HG02610 (cell line): Measurements from ENCODE around the gene HPCA.

Experiments
- ATAC-seq: cut with Tn5 transposase; IDR thresholded peaks from one replicate; pipeline ENCODE4 v1.9.1; 2021; ENCODE audit warnings: mild to moderate bottlenecking, moderate library complexity; ENCODE audit not compliant: unreplicated experiment

Gene HPCA

DNA sequence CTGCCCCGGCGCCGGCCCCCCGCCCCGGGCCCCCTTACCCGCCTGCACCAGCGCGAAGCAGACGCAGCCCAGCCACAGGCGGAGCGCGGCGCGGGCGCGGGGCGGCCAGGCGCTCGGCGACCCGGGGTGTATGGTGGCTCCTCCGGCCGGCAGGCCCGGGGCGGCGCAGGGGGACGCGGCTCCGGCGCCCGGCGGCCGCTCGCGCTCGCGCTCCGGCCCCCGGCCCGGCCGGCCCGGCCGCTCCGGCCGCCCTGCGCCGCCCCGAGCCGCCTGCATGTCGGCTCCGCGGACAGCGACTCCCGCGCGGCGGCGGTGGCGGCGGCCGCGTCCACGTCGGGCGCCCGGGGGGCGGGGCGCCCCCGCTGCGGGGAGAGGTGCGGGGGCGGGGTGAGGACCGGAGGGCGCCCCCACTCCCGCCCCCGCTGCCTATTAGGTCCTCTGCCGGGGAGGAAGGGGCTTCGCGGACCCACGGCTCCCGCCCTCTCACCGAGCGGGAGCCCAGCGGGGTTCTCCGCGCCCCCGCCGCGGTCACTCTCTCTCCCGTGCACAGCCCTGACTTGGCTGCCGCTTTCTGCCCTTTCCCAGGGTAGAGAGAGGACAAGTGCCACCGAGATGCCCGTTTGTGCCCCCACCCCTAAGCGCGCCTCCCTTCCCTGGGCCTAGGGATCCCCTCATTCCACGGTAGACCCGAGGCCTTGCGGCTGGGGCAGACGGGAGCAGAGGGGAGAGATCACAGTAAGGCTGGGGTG lies 15.5 kb upstream of the HPCA start, which contains the start of gene FNDC5:
TSS of gene FNDC5 (minus strand) at position 298 of the 749 bp plus-strand sequence.
- ATAC-seq: no peak

DNA sequence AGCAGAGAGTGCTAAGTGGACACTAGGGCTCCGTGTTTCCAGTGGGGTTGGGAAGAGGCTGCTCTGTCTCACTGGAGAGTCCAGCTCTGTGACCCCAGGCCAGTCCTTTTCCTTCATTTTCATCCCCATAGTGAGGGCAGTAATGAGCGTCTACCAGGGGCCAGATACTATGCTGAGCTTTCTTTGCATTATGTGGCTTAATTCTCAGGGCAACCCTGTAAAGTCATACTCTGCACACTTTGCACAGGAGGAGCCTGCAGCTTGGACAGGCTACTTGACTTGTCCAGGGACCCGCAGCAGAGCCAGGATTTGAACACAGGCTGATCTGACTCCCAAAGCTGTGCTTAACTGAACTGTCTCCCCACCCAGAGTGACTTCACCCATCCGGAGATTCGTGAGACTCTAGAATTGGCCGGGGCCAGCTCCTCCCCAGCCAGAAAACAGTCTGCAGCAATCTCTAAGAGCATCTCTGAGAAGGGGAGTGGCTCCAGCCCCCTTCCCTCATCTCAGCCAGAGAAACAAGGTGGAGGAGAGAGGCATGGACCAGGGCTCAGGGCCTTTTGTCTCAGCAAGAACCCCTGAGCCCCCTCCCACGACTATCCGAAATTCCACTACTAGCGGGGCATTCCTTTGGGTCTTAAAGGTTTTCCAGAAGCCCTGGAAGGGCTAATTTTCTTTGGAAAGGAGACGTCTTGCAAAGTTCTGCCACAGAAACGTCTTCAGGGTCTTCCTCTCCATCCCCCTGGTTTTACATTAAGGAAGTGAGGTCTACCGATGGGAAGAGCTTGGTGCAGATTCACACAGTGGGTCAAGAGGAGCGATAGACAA lies 14.7 kb upstream of the HPCA start:
- no peak for ATAC-seq

DNA sequence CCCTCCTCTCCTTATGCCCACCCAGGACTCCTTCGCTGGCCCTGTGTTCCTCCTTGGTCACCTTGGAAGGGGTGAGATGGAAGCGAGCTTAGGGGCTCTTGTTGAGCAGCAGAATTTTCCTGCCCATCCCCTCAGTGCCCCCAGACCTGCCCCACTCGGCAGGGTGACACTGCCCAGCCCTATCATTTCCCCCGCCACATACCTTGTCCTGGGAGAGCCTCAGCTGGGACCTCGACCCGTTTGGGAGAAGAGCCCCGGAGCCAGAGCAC lies 14.2 kb upstream of the HPCA start:
- no peak for ATAC-seq

DNA sequence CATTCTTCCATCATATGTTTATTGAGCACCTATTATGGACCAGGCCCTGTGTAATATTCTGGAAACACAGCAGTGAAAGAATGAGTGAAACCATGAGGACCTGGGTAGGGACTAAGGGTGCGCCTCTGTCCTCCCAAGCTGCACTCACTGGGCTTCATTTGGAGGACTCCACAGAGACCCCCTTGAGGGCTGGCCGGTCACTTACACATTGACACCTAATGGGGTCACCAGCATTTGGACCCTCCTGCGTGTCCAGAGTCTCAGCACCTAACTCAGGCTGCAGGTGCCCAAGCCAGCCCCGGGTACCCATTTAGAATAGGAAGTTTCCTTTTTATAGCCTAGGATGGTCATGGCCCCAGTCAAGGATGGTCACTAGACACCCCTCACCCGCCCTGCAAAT lies 12.8 kb upstream of the HPCA start:
- no peak for ATAC-seq

DNA sequence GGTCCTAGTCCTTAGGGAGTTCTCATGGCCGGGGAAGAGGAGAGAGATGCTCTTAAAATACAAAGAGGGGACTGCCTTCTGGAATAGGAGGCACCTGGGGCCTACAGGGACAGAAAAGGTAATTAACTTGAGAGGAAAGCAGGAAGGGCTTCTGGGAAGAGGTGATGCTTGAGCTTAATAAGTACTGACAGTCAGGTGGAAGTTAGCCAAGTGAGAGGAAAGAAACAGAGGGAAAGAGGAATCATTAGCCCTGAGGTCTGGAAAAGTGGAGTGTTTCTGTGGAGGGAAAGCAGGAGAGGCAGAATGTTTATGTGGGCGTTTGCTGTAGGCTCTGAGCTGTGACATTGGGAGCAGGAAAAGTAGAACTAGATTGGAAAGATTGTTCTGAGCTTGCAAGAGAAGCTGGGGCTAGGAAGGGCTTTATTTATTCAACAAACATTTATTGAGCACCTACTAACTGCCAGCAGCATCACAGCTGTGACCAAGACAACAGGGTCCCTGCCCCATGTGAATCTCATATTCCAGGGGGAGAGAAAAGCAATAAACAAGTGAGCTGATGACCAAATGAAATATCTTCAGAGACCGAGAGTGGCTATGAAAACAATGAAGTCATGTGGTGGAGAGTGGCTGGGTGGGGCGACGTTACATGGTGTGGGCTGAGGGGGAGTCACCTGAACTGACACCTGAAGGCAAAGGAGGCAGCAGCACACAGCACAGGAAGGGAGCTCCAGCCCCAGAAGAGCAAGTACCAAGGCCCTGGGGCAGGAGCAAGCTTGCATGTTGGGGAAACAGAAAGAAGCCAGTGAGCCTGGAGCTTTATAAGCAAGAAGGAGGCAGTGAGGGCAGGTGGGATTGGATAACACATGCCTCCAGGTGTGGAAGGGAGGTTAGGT lies 11.2 kb upstream of the HPCA start:
- ATAC-seq: no peak

DNA sequence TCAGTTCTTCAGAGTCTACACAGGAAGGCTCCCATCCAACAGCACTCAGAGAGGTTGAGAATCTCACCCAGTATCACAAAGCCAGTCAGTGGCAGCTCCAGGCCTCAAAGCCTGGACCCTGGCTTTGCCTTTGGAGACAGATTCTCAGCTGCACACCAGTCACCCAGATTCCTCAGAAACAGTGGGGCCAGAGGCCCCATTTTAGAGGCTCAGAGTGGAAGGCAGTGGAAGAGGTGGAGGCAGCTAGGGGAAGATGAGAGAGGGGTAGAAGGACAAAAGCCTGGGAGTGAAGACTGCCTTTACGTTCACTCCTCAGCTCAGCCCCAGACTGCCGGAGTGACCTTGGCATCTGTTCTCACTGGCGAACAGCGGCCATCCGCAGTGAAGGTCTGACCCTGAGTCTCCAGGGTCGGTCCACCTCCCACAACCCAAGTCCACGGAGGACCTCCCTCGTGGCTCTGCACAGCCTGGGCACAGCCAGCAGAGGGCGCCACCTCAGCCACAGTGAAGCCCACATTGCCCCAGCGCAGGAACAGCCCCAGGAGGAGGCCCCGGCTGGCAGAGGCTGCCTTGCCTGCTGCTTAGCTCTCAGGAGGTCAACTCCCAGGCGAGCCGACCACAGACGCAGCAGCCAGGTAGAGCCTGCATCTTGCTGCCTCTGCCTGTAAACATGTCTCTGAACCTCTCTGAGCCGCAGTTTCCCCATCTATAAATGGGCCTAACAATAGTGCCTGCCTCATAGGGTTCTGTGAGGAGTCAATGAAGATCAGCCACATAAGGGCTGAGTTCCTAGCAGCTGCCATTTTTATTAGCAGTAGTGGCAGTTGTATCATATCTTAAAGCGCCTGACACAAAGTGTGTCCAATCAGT lies 9.7 kb upstream of the HPCA start:
- no peak for ATAC-seq

DNA sequence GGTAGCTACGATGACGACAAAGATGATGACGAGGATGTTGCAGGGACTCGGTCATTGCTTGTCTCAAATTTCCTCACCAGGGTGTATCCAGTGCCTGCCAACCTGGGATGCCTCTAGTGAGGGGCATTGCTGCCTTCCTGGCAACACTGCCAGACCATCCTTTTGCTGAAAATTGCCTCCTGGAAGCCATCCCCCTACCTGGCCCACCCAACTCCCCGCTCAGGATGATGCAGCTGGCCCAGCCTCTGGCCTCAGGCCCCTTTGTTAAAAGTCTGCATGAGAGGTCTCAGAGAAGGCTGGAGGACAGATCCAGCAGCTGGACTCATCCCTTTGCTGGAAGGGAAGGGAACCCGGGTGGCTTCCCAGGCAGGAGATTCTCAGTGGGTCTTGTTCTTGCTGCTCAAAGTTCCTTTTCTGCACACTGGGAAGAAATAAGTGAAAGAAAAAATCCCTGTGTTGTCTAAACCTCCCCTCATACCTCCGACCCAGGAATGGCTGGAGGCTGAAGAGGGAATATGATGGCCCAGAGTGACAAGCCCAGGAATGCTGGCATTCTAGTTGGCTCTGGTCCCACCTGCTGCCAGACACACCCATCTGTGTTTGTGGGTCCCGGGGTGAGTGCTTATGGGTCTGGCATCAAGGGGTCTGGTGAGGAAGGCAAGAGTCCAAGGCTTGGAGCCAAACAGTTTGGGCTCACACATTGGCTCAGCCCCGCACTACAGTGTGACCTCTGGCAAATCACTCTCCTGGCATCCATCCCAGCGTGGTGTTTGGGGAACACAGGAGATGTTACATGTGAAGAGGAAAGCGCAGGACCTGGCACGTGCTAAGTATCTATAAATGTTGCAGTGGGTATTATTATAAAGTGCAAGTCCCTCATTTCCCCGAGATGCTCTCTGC lies 8.8 kb upstream of the HPCA start:
- ATAC-seq: no peak

DNA sequence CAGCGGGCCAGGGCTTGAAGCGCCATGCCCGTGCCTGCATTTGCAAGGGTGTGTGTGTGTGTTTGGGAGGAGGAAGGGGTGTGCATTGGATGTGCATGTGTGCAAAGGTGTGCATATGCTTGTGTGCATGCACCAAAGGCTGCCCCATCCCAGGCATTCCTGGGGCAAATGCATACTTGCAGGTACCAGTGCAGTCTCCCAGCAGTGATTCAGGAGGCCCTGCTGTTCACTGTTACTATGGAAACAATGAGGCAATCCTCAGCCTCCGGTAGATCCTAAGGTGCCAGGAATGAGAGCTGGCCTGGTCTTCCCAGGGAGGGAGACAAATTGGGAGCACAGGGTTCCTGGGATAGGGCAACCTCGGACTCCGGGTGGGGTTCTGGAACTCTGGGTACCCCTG lies 8.1 kb upstream of the HPCA start:
- no peak for ATAC-seq

DNA sequence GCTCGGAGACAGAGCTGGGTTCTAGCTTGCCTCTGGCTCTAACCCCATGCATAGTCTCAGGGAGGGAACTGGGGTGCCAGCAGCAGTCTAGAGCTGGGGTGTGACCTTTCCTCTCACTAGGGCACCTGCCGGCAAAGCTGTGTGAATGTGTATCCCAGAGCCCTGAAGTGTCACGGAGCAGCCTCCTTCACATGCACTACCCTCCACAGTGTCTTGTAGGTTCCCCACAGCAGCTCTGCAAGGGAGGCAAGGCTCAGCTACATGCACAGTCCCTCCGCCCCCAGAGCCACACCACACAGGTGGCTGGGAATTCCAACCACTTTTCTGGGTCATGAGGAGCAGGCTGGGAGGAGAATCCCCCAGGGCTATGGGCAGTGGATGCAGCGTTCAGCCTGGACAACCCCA lies 7.7 kb upstream of the HPCA start:
- ATAC-seq: no peak

DNA sequence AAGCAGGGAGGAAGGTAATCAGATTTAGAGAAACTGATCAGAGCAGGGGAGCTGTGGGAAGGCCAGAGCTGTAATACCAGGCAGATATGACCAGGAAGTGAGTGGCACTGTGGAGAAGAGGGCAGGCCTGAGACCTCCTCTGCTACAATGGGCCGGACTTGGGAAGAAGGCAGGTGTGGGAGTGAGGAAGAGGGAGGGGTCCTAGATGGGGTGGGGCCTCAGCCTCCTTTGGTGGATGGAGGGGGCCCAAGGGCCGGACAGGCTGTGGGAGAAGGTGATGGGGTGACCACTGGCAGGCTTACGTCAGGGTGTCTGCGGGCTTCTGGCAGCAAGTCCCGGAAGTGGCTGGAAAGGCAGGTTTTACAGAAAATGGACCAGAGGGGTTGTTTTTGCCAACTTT lies 5.0 kb upstream of the HPCA start:
- ATAC-seq: no peak

DNA sequence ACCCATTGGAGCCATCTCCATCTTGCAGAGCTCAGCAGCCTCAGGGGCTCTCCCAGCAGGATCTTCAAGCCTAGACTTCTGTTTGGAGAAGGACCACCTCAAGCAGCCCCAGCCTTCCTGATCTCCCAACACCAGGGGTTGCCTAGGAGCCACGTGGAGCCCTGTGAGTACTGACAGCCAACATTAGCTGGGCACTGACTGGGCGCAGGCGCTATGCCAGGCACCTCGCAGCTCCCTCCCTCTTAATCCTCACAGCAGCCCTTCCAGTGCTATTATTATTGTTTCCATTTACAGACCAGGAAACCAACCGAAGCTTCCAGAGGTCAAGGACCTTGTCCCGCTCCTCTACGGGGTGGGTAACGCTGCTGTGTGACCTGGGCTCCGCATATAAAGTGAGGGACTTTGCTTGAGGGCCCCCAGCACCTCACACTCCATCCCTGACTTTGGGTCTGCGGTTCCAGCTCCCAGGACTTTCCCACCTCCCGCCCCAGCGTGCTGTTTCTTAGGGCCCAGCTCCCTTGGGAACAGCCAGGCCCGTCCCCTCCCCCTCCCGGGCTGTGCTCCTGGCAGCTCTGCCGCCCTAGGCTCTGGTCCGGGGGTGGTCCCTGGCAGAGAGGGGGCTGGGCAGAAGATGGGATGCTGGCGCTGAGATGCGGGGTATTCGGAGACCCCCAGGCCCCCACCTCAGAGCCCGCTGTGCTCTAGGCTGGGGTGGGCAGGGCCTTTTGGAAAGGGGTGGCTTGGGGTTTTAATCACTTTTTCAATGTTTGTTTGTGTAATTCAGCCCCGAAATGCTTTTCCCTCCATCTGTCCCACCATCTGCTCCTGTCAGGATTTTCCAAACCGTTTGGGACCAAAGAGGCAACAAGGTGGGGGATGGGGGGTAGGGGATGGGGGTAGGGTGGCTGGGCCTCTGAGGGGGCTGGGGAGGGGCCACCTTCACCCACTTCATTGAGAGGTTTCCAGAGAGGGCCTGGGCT lies 4.1 kb upstream of the HPCA start:
- no peak for ATAC-seq

DNA sequence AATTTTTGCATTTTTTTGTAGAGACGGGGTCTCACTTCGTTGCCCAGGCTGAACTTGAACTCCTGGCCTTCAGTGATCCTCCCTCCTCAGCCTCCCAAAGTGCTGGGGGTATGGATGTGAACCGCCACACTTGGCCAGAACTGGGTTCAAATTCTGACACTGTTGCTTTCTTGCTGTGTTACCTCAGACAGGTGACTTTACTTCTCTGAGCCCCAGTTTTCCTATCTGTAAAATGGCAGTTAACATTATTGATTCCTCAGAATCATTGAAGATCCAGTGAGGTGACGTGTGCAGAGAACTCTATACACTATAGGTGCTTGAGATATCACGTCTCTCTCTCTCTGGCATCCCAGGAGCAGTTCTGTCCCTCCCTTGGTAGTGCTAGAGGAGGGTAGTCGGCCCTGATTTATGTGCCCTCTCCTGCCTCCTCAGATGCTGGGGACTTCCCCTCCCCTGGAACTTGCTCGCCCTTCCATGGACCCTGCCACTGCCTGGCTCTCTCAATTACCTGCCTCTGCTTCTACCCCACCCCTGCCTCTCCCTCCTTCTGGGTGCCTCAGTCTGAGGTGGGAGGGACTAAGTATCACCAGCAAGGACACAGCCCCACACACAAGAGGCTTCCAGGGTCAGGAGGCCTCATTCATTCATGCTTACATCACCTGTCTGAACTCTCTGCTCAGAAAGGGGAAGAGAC lies 2.8 kb upstream of the HPCA start:
- ATAC-seq: no peak

DNA sequence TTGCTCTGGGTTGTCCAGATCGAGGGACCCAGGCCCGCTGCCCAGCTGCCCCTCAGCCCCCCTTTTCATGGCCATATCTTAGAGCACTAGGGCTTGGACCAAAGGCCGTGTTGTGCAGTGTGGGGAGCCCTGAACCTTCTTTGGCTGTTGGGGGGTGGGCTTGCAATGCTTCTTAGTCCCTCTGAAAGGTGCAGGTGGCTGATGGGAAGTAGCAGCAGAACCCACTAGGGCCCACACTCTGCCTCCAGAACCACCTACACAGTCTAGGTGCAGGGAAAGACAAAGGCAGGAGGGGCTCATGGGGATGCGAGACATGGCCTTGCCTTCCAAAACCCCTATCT lies 2.3 kb upstream of the HPCA start:
- ATAC-seq: no peak

DNA sequence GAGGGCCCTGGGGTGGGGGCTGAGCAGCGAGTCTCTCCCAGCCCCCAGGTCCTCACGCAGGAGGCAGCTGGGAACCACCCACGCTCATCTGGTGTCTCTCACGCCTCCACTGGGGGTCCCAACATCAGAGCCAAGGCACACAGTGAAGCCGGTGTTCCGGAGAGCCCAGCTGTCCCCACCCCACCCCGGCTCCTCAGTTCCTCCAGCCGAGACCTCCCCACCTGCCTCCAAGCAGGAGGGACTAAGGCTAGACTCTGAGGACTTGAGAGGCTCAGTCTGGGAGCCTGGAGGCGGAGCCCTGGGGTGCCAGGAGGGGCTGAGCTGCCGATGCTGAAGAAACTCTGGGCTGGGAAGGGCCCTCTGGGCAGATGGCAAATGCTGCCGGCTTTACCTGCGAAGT lies 1.6 kb upstream of the HPCA start:
- no peak for ATAC-seq

DNA sequence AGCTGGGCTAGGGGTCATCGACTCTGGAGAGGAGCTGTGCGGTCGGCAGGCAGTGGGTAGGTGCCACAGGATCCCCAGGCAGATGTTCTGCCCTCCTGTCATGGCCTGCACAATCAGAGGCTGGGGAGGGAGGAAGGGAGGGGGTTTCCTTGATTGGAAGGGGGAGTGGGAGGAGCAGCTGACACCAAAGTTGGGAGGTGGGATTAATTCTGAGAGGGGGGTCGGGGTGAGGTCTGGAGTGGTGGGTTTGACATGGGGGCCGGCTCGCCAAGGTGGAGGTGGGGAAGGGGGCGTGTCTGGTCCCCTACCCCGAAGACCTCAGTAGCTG lies 651 bp upstream of the HPCA start:
- ATAC-seq: no peak

DNA sequence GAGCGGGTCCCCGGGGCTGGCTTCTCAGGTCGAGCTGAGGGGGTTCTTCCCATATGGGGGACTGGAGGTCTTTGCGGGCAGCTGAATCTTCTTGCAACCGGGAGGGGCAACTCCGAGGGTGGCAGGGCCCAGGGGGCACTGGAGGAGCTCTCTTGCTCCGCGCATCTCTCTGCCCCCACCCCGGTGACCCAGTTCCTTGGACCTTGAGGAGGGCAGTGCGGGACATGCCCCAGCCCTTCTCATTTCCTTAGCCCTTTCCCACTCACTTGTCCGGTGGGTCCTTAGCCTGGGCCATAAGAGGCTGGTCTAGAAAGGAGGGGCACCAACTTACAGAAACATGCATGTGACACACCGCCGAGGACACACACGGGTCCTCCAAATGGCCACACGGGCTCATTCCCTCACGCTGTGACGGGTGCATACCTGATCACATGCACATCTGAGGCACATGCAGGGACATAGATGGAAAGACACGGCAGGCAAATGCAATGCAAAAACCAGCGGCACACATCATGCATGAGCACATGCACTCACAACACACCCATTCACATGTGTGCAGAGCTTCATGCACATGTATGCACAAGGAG lies 630 bp downstream of the HPCA start:
- ATAC-seq: no peak

DNA sequence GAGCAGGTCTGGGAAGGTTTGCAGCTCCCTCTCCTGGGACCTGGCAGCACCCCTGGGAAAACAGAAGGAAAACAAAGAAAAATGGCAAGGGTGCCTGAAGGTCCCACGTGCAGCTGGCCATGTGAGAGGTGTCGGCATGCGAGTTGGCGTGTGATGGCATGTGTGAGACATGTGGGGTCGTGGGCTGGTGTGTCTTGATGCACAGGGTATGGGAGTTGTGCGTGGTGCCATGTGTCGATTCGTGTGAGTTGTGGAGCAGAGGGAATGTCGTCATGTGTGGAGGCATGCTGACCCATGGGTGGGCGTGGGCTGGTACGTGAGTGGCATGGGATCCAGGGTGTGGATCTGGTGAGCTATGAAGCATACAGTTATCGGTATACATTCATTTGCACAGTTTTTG lies 1.3 kb downstream of the HPCA start:
- ATAC-seq: no peak

DNA sequence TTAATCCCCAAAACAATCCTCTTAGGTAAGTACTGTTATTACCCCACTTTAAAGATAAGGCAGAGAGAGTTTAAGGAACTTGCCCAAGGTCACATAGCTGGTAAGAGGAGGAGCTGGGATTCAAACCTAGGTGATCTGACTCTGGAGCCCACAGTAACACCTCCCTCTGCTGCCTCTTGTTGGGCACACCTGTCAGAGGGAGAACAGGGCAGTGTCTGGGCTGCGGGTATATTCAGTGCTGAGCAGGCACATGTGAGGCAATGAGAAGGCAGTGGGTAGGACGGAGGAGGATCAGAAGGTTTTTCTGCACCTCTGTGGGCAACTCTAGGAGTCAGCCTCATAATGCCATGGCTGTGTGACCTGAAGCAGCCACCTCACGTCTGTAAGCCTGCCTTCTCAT lies 1.8 kb downstream of the HPCA start:
- no peak for ATAC-seq
